PC-9 (cell line): ENCODE measurements around the gene TAF4B. TPM values are rescaled to one million over a fixed set of nuclear protein-coding genes. Genes with fewer than 3 reads are reported as not detected.

Source experiments
- BruUV-seq: library from RNA; stranded (reverse); fragments of 400-500 nt; replicated peaks from 2 replicates; lab custom pipeline; 2021; lab: Mats Ljungman, UMichigan
- CTCF ChIA-PET: fragments of 300-600 bp; sonication (Branson Sonifier 250); formaldehyde crosslinking; loops from one replicate; lab custom pipeline; 2022; ENCODE audit warnings: antibody characterized with exemption; lab: Charles Lee
- POLR2A ChIA-PET: fragments of 300-600 bp; sonication (Branson Sonifier 250); formaldehyde crosslinking; loops from one replicate; lab custom pipeline; 2022; ENCODE audit warnings: antibody characterized with exemption; ENCODE audit not compliant: unreplicated experiment; lab: Charles Lee
- DNase-seq, 2 experiments: peaks; one replicate each; pipeline versions ENCODE4 v3.0.0 to v3.0.0-alpha.2; 2015 to 2022; ENCODE audit warnings: mixed read lengths in 1 of 2
- H2AFZ ChIP-seq: fragments of 200-600 bp; sonication (generic); 2 replicates; pipeline ENCODE4 v1.8.1; 2017; ENCODE audit warnings: antibody characterized with exemption
- H3F3A ChIP-seq: fragments of 200-600 bp; sonication (generic); 2 replicates; pipeline ENCODE4 v1.8.1; 2017; ENCODE audit warnings: antibody characterized with exemption, mild to moderate bottlenecking, low read depth; ENCODE audit not compliant: insufficient read depth
- H3K27ac ChIP-seq: fragments of 200-600 bp; sonication (generic); 2 replicates; pipeline ENCODE4 v1.6.1; 2016; ENCODE audit warnings: mixed run types
- H3K27me3 ChIP-seq: fragments of 200-600 bp; sonication (generic); 2 replicates; pipeline ENCODE4 v1.6.1; 2016; ENCODE audit warnings: low read depth, mixed run types; ENCODE audit not compliant: insufficient read depth
- H3K36me3 ChIP-seq: fragments of 200-600 bp; sonication (generic); 2 replicates; pipeline ENCODE4 v1.6.1; 2016; ENCODE audit warnings: low read depth, mixed run types
- H3K4me1 ChIP-seq: fragments of 200-600 bp; sonication (generic); replicated peaks from 2 replicates; pipeline ENCODE4 v1.6.1; 2016; ENCODE audit warnings: mixed run types; ENCODE audit not compliant: insufficient read depth
- H3K4me2 ChIP-seq: fragments of 200-600 bp; sonication (generic); 2 replicates; pipeline ENCODE4 v1.6.1; 2017; ENCODE audit warnings: mixed run types
- H3K4me3 ChIP-seq: fragments of 200-600 bp; sonication (generic); 2 replicates; pipeline ENCODE4 v1.6.1; 2016; ENCODE audit warnings: mixed run types
- H3K79me2 ChIP-seq: fragments of 200-600 bp; sonication (generic); 2 replicates; pipeline ENCODE4 v1.6.1; 2017; ENCODE audit warnings: low read depth, mixed run types
- H3K9me2 ChIP-seq: fragments of 200-600 bp; sonication (generic); 2 replicates; pipeline ENCODE4 v1.8.1; 2017; ENCODE audit warnings: mild to moderate bottlenecking; ENCODE audit not compliant: insufficient read depth
- H3K9me3 ChIP-seq: fragments of 200-600 bp; sonication (generic); 2 replicates; pipeline ENCODE4 v1.8.1; 2016; ENCODE audit warnings: low read depth; ENCODE audit not compliant: insufficient read depth
- H4K20me1 ChIP-seq: fragments of 200-600 bp; sonication (generic); 2 replicates; pipeline ENCODE4 v1.8.1; 2017; ENCODE audit not compliant: insufficient read depth
- EZH2 ChIP-seq: fragments of 200-600 bp; sonication (generic); IDR thresholded peaks from 2 replicates; pipeline ENCODE4 v1.8.0; 2017; ENCODE audit warnings: antibody characterized with exemption, low read depth
- intact Hi-C: fragments of 100-400 bp; cut with micrococcal nuclease; formaldehyde crosslinking; loops from one replicate; pipeline ENCODE4 v1.10.0; 2022; ENCODE audit not compliant: unreplicated experiment
- total RNA-seq: library from RNA; stranded (reverse); gene quantifications from 2 replicates; pipeline ENCODE4 v1.2.3, GENCODE V29; 2021
- TF ChIP-seq, protein P1 (sequence below): fragments of 200-600 bp; sonication (generic); conservative IDR thresholded peaks from 2 replicates; pipeline ENCODE4 v1.6.1; 2017; ENCODE audit warnings: mixed run types, antibody characterized with exemption, mild to moderate bottlenecking, moderate library complexity

The TAF4B gene
- total RNA-seq, 1 experiment from 2014 or later: 2.8 TPM

DNA sequence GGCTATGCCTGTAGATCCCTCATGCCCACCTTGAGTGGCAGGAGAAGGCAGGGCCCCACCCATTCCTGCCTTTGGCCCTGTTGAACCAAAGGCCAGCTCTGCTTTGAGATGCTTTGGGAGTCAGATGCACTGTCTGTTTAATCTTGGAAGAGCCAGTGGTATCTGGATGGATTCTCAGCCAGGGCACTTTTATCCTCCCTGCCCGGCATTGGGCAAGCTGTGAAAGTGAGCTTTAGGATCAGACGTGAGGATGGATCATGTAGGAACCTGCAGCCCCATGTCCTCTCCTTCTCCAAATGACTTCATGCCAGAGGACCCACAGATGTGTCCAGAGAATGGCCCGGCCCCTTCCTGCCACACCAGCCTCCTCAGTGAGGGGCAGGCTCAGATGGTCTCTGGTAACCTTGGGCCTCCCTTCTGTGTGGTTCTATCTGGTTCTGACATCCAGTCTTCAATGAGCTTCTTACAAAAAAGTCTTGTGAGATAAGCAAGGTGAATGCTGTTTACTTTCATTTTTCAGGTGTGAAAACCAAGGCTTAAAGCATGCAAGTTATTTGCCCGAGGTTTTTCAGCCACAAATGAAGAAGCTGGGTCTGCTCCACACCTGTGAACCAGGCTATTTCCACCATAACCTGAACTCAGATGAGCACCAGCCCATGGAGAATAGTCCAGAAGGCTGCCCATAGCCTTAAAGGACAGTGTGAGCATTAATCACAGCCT is 198.3 kb downstream of the TAF4B start:
- Histone ChIP-seq H3K27ac (no peak overlapping the region), H4K20me1 (no peaks in the 10 kb centered on the region), H3K4me2 (no peak overlapping the region), H3K9me3 (no peaks in the 10 kb centered on the region), H3K4me3 (no peak overlapping the region), H3K4me1 (no peaks in the 10 kb centered on the region; the same call in 1 of the 2 replicates), H3K9me2 (no peaks in the 10 kb centered on the region), H3K27me3 (no peaks in the 10 kb centered on the region), H3K79me2 (no peaks in the 10 kb centered on the region), H3F3A (no peaks in the 10 kb centered on the region), H2AFZ (no peak overlapping the region), H3K36me3 (no peaks in the 10 kb centered on the region)
- ChIA-PET CTCF (no interaction called here), POLR2A (interaction anchor here (0.6 kb wide), 1 partner anchor 1556 kb away, joined by 5 read pairs; no protein-coding TSS in a partner anchor)
- BruUV-seq: no TSS peak
- intact Hi-C loops: no loop called here
- TF ChIP-seq, protein P1, sequence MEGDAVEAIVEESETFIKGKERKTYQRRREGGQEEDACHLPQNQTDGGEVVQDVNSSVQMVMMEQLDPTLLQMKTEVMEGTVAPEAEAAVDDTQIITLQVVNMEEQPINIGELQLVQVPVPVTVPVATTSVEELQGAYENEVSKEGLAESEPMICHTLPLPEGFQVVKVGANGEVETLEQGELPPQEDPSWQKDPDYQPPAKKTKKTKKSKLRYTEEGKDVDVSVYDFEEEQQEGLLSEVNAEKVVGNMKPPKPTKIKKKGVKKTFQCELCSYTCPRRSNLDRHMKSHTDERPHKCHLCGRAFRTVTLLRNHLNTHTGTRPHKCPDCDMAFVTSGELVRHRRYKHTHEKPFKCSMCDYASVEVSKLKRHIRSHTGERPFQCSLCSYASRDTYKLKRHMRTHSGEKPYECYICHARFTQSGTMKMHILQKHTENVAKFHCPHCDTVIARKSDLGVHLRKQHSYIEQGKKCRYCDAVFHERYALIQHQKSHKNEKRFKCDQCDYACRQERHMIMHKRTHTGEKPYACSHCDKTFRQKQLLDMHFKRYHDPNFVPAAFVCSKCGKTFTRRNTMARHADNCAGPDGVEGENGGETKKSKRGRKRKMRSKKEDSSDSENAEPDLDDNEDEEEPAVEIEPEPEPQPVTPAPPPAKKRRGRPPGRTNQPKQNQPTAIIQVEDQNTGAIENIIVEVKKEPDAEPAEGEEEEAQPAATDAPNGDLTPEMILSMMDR: no peak
- TF ChIP-seq EZH2: no peak
- no peak for DNase-seq

DNA sequence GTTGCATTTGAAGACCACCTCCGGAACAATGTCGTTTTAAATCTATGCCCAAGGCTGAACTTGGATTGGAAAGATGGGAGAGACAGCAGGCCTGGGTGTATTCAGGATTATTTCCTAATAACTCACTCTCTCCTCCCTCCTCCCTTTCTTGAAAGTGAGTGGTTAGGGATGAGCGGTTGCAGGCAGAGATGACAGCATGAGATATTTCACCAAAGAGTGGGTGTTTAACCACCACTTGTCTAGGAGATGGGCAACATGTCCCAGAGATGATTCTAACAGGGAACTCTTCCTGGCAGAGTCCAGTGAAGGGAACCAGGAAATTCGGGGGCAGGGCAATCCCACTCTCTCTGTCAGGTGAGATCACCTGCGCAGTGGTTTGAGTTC is 198.9 kb downstream of the TAF4B start:
- H4K20me1 ChIP-seq: no peaks in the 10 kb centered on the region
- CTCF ChIA-PET: no interaction called here
- no peaks in the 10 kb centered on the region; the same call in 1 of the 2 replicates for H3K4me1 ChIP-seq
- TF ChIP-seq, protein P1: no peak
- no peak for TF ChIP-seq EZH2
- H3K79me2 ChIP-seq: no peaks in the 10 kb centered on the region
- no peaks in the 10 kb centered on the region for H3K9me3 ChIP-seq
- POLR2A ChIA-PET: no interaction called here
- no peak overlapping the region for H3K4me3 ChIP-seq
- no peaks in the 10 kb centered on the region for H3F3A ChIP-seq
- intact Hi-C loops: no loop called here
- no peak overlapping the region for H3K4me2 ChIP-seq
- DNase-seq: no peak
- H2AFZ ChIP-seq: no peak overlapping the region
- no TSS peak for BruUV-seq
- no peaks in the 10 kb centered on the region for H3K27me3 ChIP-seq
- no peak overlapping the region for H3K27ac ChIP-seq
- no peaks in the 10 kb centered on the region for H3K36me3 ChIP-seq
- no peaks in the 10 kb centered on the region for H3K9me2 ChIP-seq

DNA sequence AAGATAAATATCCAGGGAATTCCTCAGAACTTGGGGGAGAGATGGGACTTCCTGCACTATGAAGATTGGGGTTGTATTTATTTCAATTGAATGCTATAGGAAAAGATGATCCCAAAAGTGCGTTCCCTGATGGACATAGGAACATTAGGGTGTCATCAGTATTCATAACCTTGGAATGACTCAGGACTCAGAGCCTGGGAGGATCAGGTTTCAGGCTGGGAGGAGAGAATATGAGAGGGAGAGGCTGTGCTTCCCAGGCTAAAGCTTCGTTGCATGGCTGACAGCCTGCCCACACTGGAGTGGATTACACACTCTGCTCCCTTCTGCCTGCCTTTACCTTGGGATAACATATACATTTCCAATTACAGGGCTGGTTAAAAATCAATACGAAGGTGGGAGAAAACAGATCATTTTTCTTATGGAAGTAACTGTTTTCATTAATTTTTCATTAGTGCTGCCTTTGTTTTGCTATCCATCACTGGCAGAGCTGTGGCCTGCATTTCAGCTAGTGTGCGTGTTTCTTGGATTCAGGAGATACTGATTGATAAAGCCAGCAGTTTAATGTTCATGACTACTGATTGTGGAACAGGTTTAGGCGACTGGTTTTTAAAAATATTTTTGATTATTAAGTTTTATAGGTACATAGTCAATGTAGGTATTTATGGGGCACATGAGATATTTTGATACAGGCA is 203.4 kb downstream of the TAF4B start:
- TF ChIP-seq, protein P1: no peak
- no peak for TF ChIP-seq EZH2
- Histone ChIP-seq H2AFZ (no peak overlapping the region), H3F3A (no peaks in the 10 kb centered on the region), H3K9me3 (no peaks in the 10 kb centered on the region), H3K27ac (peak overlapping the region; percentile 52), H3K4me2 (peak overlapping the region; percentile 8; the same call in 1 of the 2 replicates), H3K4me3 (no peak overlapping the region), H3K27me3 (no peaks in the 10 kb centered on the region), H3K36me3 (no peaks in the 10 kb centered on the region), H3K4me1 (peaks cover 1% of the 10 kb centered on the region; the same call in 1 of the 2 replicates), H3K79me2 (no peaks in the 10 kb centered on the region), H4K20me1 (no peaks in the 10 kb centered on the region), H3K9me2 (no peaks in the 10 kb centered on the region)
- CTCF ChIA-PET: no interaction called here
- intact Hi-C loops: no loop called here
- no TSS peak for BruUV-seq
- DNase-seq: peak; percentile 36 to 75
- POLR2A ChIA-PET: interaction anchor here (0.6 kb wide), 1 partner anchor 949 kb away, joined by 7 read pairs; no protein-coding TSS in a partner anchor
